Endothelial cell of umbilical vein (primary cell): ENCODE results near the gene CCDC138.

Experiments
- CTCF ChIP-seq, 2 donors: IDR thresholded peaks; 1 replicate in 1 of 2; 2 replicates in 1 of 2; pipeline ENCODE4 v1.5.1; 2011; ENCODE audit warnings: low read length in 2 of 2, mild to moderate bottlenecking in 2 of 2, moderate library complexity in 2 of 2, control low read depth in 1 of 2, inconsistent platforms in 1 of 2, low read depth in 1 of 2; ENCODE audit not compliant: insufficient read depth in 1 of 2; ENCODE audit errors: extremely low read depth in 1 of 2
- EZH2 ChIP-seq: IDR thresholded peaks from 2 replicates; pipeline ENCODE4 v1.6.1; 2012; ENCODE audit warnings: borderline replicate concordance, low read depth, mild to moderate bottlenecking, moderate library complexity, low read length, inconsistent platforms; ENCODE audit not compliant: severe bottlenecking
- GATA2 ChIP-seq: IDR thresholded peaks from 2 replicates; pipeline ENCODE4 v1.7.0; 2011; ENCODE audit warnings: low read depth, mild to moderate bottlenecking, moderate library complexity, mixed read lengths, low read length; ENCODE audit not compliant: insufficient read length, insufficient read depth
- POLR2A ChIP-seq: IDR thresholded peaks from 2 replicates; pipeline ENCODE4 v1.6.1; 2012; ENCODE audit warnings: low read depth, mild to moderate bottlenecking, control low read depth, low read length

- no peak for TF ChIP-seq CTCF (IDR thresholded peaks at IDR 0.05; ENCODE audit: extremely low read depth in 1 of 2, insufficient read depth in 1 of 2, low read depth in 1 of 2, low read length in 2 of 2)
- TF ChIP-seq POLR2A, result no peak
- TF ChIP-seq EZH2, result no peak
- TF ChIP-seq GATA2, result no peak
These were observed 131.0 kb downstream of the CCDC138 start for GRCh38 chr2:108917526-108917925.
